Retinal pigment epithelial cell (primary cell): ENCODE measurements around the gene IPO4.
"Not testable (repeated sequence)": the region's sequence is repeated elsewhere in the genome, so short reads cannot be mapped to it uniquely, and the experiment has no call there.

ENCODE experiments used
- DNase-seq: peaks from one replicate; pipeline ENCODE4 v3.0.0-alpha.2; 2010; ENCODE audit warnings: low read depth
- H3K4me3 ChIP-seq: 2 replicates; pipeline ENCODE4 v1.5.1; 2011; ENCODE audit warnings: mild to moderate bottlenecking, low read length, control low read depth, moderate library complexity
- CTCF ChIP-seq: conservative IDR thresholded peaks from 2 replicates; pipeline ENCODE4 v1.5.1; 2011; ENCODE audit warnings: low read depth, low read length, control low read depth, inconsistent platforms

The IPO4 gene

GRCh38 chr14:24224618-24225071 is 36.0 kb upstream of the IPO4 start:
- DNase-seq = peak; percentile 47
- TF ChIP-seq CTCF = no peak

GRCh38 chr14:24222987-24223386 is 34.4 kb upstream of the IPO4 start:
- not testable (repeated sequence) for H3K4me3 ChIP-seq, DNase-seq

More at GRCh38 chr14:24224618-24225071, 36.0 kb upstream of the IPO4 start:
- H3K4me3 ChIP-seq = no peak overlapping the region

GRCh38 chr14:24219521-24219920 is 30.9 kb upstream of the IPO4 start:
- no peak for TF ChIP-seq CTCF
- H3K4me3 ChIP-seq = no peak overlapping the region
- no peak for DNase-seq

- TF ChIP-seq CTCF = no peak
- DNase-seq = no peak
- no peak overlapping the region for H3K4me3 ChIP-seq
Observed at GRCh38 chr14:24219080-24219479, 30.5 kb upstream of the IPO4 start.

GRCh38 chr14:24216876-24217275 is 28.3 kb upstream of the IPO4 start:
- not testable (repeated sequence) for H3K4me3 ChIP-seq, DNase-seq

- no peak for DNase-seq
Observed at GRCh38 chr14:24216345-24216699, 27.7 kb upstream of the IPO4 start.

GRCh38 chr14:24215495-24216344 is 27.1 kb upstream of the IPO4 start, which contains the start of gene MDP1:
TSS of gene MDP1 (minus strand) at chr14:24216066. CDS start at chr14:24215955, 111 bp downstream.
- DNase-seq = peak; percentile 63
- peak; percentile 62 for TF ChIP-seq CTCF
- peak within 1 kb of the TSS; percentile 89 for H3K4me3 ChIP-seq

More at GRCh38 chr14:24216345-24216699, 27.7 kb upstream of the IPO4 start:
- no peak for TF ChIP-seq CTCF
- peak overlapping the region; percentile 89 for H3K4me3 ChIP-seq
